ENCODE measurements around the gene ERP29.

ERP29 gene

DNA sequence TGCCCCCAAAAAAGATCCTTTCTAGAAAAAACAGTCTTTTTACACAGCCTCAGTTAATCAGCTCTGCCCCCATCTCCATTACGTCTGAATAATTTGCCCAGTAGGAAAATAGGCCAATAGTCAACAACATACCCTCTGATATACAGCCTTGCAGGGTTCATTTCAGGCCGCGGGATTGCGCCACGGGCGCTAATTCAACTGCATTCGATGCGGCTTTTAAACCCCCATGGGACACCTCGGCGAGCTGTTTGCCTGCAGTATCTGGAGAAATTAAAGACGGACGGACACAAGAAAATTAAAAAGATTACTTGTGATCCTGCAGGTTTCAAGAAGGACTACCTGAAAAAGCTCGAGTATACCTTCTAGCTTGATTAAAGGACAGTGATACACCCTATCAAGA is 36.1 kb downstream of the ERP29 start:
- DNase-seq: no peak

DNA sequence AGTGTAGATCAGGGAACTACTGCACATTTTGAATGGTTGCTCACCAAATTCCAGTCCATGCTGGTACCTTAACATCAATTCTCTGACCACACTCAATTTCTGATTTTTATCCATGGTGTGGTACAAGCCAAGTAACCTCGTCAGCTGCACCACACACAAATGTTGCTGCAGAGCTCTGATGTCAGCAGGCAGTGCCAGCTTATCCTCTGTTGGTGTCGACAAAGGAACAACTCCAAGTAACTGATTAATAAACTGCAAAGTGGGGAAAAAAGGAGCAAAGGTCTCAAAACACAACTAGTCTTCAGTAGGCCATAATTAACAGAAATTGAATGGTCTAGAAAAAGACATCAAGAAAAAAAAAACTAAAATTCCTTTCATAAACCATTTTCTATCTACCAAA is 47.9 kb downstream of the ERP29 start:
- DNase-seq: no peak

DNA sequence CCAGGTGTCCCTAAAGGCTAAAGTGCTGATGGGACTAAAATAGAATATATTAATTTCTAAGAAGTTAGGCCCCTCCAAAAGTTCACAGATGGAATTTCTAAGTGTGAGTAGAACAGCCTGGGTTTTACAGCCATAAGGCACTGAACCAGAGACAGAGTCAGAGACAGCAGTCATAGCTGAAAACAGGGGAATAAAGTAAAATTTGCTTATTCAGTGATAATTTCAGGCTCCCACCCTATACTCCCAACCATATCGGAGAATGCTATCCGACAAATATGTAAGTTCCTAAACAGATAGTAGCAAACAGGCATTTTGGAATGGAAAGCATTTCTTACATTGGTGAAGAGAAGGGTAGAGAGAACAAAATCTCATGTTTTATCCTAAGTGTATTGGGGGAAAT is 50.0 kb downstream of the ERP29 start:
- DNase-seq: no peak

DNA sequence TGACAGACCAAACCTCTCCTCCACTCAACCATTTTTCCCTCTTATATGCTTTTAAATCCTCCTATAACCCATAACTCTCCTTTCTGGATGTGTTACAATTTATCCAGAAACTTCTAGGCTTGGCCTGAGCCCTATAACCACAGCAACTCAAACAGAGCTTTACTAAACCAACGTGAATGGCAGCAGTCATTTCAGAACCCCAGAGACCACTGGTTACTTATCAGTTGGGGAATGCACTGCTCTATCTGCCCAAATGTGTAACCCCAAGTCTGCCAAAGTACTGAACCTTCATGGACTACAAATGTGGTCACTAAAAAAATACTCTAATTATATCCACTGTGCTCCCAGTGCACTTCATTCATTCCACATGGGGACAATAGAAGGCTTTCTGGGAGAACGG is 53.3 kb downstream of the ERP29 start:
- DNase-seq: no peak

Measured in DMS79 treated with DMSO at 0.1 percent for 48 hours (cell line).